ENCODE data around the gene SCRN2. TPM values are rescaled to one million over a fixed set of nuclear protein-coding genes. Genes with fewer than 3 reads are reported as not detected.
A peak's percentile ranks its signal among the peaks of the same experiment; 100 is the strongest.

The SCRN2 gene
- total and polyA plus RNA-seq, 2 of the 13 experiments (the other 11 are each of a cell fraction or from before 2014, with no cell fraction given), result 21.7 to 29.5 TPM

GRCh38 chr17:47889734-47890529 is 48.9 kb upstream of the SCRN2 start (continued):
- TF ChIP-seq ZMAT5 (CRISPR knock-in tag; IDR thresholded peaks at IDR 0.05; ENCODE audit: borderline replicate concordance, low read depth), result no peak
- peak; percentile 71 for TF ChIP-seq POGK (CRISPR knock-in tag; conservative IDR thresholded peaks at IDR 0.05)
- no peak for TF ChIP-seq ZBTB33 (CRISPR knock-in tag; IDR thresholded peaks at IDR 0.05)
- TF ChIP-seq TRAFD1 (CRISPR knock-in tag; IDR thresholded peaks at IDR 0.05; ENCODE audit: borderline replicate concordance), result peak; percentile 48; the same call in 1 of the 2 replicates
- TF ChIP-seq ISX (CRISPR knock-in tag; conservative IDR thresholded peaks at IDR 0.05), result no peak
- no peak for TF ChIP-seq ZNF569 (CRISPR knock-in tag; IDR thresholded peaks at IDR 0.05; ENCODE audit: borderline replicate concordance)
- TF ChIP-seq NR2F2 (IDR thresholded peaks at IDR 0.05; ENCODE audit: borderline replicate concordance, low read depth), result no peak
- no peak for TF ChIP-seq ATF3 (CRISPR knock-in tag; IDR thresholded peaks at IDR 0.05)
- no peak for TF ChIP-seq ZNF780A (CRISPR knock-in tag; IDR thresholded peaks at IDR 0.05)
- TF ChIP-seq PRDM4 (CRISPR knock-in tag; IDR thresholded peaks at IDR 0.05; ENCODE audit: borderline replicate concordance), result no peak
- no peak for TF ChIP-seq ZNF563 (CRISPR knock-in tag; IDR thresholded peaks at IDR 0.05)
- peak; percentile 98 for TF ChIP-seq STAG1 (CRISPR knock-in tag; IDR thresholded peaks at IDR 0.05)
- TF ChIP-seq GATAD1 (CRISPR knock-in tag; IDR thresholded peaks at IDR 0.05), result peak; percentile 53
- no peak for TF ChIP-seq RCOR2 (CRISPR knock-in tag; IDR thresholded peaks at IDR 0.05)
- TF ChIP-seq TEAD2 (CRISPR knock-in tag; IDR thresholded peaks at IDR 0.05), result no peak
- no peak for TF ChIP-seq RBM22 (optimal IDR thresholded peaks at IDR 0.05; ENCODE audit: low read length)
- TF ChIP-seq ZNF24 (IDR thresholded peaks at IDR 0.05), result no peak
- TF ChIP-seq CREM (IDR thresholded peaks at IDR 0.05), result no peak
- no peak for TF ChIP-seq CREM (CRISPR knock-in tag; IDR thresholded peaks at IDR 0.05)
- no peak for TF ChIP-seq ZSCAN12 (CRISPR knock-in tag; IDR thresholded peaks at IDR 0.05)
- no peak for TF ChIP-seq ZNF816 (CRISPR knock-in tag; IDR thresholded peaks at IDR 0.05; ENCODE audit: borderline replicate concordance)
- TF ChIP-seq ZSCAN29 (CRISPR knock-in tag; conservative IDR thresholded peaks at IDR 0.05), result no peak

Measured in HepG2 (cell line).